Pulmonary artery endothelial cell (primary cell): Measurements from ENCODE around the gene TOLLIP. TPM values are rescaled to one million over a fixed set of nuclear protein-coding genes. Genes with fewer than 3 reads are reported as not detected.
"Not testable (repeated sequence)": the region's sequence is repeated elsewhere in the genome, so short reads cannot be mapped to it uniquely, and the experiment has no call there.

Source experiments
- DNase-seq: peaks from one replicate; pipeline ENCODE4 v3.0.0-alpha.2; 2011; ENCODE audit warnings: low read depth, low spot score
- total RNA-seq: library from RNA; depleted of rRNA; stranded (reverse); fragments of >200 nt; gene quantifications from 2 replicates; pipeline ENCODE4 v1.2.3, GENCODE V29; 2014

Gene TOLLIP
- total RNA-seq, 1 donor from 2014 or later = 26.0 TPM

DNA sequence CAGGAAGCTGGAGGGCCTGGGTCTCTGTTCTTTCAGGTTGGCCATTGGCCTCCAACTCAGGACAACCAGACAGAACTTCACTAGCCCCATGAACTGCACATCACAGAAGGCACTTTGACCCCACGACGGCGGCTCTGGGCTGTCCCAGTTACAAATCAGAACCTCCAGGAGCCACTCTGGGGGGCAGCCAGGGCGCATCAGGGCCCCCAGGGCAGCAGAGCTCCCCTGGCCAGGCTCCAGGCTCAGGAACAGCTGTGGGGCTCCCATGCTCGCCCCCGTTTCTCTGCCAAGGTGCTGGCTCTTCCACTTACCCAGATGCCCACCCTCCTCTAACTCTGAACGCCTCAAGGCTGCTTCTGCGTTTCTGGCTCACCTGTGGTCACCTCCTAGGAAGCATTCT, 25.5 kb downstream of the TOLLIP start:
- no peak for DNase-seq

DNA sequence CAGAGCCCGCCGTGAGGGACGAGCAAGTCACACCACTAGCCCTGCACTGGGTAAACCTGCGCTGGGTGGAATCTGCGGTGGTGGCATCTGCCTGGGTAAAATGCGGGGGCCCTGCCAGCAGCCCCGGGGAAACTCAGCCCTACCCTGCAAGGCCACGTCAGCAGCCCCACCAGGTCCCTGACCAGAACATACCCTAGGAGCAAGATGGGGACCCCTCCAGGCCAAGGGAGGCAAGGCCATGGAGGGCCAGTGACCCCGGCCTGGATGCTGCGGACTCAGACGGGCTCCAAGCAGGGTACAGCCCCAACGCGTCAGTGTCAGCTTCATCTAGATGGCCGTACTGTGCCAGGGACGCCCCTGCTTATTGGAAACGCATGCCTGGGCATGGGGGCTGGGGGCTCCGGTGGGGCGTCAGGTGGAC, 26.3 kb downstream of the TOLLIP start:
- no peak for DNase-seq

DNA sequence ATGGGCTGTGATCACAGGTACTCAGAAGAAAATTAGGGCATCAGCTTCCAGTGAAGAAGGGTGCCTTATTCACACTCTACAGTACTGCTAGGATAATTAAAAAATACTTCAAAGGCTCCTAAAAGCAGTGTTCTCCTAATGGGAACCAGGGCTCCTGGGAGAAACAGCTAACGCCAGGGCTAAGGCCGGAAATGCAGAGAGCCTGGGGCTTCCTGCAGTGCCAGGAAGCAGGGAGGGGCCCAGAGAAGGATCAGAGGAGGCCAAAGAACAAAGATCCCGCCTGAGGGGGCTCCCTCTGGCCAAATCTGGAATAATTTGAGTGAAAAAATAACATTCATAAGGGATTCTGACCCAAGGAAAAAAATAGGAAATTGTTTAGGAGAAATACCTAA, 27.5 kb downstream of the TOLLIP start:
- no peak for DNase-seq

DNA sequence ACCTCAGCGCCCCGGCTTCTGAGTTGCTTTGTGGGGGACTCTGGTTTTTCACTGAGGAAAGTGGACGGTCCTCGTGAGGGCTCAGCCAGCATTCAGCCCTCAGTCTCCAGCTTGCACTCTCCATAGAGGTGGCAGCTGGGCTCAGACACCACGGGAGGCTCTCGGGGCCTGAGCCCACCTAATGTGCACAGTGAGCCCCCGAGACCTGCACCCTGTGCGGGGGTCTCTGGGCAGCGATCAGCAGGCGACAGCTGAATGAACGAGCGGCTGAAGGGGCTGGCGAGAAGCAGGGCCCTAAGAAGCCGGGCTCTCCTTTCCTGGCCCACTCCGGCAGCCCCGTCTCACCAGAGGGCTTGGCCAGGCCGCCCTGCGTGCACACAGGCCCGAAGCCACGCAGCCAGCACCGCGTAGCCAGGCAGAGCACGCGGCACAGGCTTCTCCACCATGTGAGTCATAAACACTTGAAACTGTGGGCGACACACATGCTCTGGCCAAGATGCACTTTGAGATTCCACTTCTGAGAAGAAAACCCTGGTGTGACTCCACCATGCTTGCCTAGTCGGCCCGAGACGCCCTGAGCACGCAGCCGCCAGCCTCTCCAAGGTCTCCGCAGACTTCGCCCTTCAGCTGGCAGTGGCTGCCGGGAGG, 28.0 kb downstream of the TOLLIP start:
- no peak for DNase-seq

DNA sequence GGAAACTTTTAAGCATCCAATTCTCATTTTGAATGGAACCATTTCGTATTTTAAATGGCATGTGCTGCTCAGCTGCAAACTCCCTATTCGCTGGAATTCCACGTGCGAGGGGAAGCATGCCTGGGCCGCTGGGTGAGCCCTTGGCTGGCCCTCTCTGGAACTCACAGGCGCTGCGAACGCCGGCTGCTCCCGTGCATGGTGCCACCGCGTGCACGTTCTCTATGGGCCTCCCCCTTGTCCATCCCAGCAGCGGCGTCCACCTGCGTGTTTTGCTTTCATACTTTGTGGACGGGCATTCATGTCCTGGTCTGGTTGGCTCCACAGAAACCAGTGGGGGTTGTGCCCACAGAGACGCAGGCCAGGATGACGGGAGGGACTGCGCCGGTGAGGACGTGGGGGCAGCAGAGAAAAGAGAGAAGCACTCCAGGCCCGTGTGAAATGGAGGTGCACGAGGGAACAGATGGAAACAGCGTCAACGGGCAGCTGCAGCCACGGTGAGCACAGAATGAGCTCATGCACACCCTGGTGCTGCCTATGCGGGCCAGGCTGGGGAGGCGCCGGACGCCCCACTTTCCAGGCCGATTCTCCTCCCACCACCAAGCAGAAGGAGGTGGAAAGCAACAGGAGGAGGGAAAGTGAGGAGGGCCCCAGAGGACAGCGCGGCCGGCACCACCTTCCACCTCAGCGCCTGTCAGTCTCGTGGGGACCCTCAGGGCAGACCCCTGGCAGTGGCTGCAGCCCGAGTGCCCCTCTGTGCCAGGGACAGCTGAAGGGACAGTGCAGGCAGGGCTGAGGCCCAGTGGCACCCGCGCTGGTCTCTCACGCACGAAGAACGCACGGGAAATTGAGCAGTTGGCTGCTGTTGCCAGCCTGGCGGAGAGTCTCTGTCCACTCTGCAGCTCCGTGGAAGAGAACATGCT, 29.1 kb downstream of the TOLLIP start:
- no peak for DNase-seq

DNA sequence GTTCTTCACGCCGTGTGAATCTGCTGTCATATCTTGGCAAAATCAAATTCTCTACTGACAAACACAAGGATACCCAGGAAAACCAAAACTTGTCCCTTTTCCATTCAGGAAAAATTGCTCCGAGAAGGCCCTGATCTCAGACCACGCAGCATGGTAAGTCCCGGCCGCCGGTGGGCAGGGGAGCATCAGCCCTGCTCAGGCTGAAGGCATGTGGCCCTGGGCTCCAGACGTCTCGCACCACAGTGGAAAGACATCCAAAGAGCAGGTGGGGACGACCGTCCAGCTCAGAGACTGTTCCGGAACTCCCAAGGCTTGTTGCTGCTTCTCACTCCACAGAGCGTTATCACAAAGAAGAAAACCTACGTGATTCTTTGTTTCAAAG, 29.8 kb downstream of the TOLLIP start:
- DNase-seq = no peak

DNA sequence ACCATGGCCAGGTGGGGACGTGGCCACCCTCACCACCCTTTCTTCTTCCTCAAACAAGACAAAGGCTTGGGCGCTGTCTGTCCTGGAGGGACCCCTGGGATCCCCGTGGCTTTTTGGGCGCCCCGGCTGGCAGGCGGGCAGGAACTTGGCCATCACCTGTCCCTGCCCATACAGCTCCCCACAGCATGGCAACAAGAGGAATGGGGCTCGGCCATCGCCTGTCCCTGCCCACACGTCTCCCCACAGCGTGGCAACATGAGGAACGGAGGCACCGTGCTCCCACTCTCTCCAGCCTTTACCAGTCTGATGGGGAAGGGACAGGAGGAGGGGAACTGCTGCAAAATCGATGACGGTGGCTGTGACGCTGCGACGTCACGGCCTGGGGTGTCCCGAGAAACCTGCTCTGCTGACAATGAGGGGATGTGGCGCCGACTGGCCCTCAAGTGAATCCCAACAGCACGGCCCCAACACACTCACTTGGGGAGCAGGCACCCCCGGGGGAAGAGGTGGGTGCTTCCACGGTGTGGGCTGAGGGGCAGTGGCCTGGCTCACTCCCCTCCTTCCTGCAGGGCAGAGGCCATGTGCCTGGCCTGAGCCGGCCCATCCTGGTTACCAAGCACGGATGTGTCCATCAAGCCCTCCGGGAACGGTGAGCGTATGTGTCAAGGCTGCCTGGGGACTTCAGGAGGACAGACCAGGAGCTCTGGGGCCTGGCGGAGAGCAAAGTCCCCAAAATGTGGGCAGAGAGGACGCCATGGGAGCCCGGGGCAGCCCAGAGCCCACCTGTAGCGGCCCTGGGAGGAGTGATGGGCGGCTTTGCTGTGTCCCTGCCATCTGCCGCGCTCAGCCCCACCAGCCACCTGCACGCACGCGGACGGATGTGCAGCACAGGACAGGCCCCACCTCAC, 30.4 kb downstream of the TOLLIP start:
- DNase-seq = no peak

DNA sequence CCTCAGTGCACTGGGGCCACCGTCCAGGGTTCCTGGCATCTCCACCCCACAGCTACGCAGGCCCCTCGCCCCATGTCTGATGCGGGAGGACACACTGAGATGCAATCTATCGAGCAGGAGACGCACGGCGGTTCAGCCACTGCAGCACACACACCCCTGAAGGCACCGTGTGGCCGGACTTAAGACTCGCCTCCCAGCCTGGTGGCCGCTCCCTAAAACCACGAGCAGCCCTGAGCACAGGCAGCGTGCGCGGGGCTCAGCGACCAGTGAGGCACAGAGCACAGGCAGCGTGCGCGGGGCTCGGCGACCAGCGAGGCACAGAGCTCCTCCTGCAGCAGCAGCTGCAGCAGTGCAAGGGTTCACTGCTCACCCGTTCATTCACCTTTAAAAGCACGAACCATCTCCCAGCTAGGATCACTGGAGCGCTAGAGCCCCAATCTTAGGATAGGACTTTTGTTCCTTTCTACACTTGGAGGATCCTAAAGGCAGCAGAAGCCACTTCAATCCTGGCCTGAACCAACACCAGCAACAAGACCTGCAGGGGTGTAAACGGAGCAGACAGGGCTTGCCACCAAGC, 31.4 kb downstream of the TOLLIP start:
- DNase-seq = no peak

DNA sequence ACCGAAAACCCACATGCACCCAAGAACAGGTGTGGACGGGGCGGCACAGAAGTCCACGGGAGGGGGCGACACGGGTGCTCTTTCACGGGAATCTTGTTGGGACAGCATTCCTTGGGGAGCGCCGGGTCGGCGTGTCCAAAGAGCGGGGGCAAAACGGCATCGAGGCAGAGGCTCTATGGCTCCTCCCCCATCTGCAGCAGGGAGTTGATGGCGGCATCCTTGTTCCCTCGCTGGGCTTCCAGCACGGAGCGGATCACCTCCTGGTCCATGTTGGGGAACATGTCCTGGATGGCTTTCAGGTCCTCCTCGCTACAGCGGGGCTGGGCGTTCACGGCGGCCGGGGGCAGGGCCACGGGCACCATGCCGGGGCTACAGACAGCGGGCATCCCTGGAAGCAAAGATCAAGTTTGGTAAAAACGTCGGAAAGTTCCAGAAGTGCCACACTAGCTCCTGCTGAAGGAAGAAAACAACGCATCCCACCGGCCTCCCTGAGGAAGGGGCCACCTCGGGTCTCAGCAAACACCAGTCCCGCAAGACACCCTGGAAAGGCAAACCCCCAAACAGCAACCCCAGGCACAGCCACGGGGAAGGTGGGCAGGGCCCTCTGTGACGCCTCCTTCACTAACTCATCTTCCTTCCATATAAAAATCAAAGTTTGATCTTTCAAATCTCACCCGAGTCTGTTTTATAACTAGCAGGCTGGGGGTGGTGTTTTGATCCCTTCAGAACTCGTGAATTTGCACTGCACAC, 32.4 kb downstream of the TOLLIP start:
- DNase-seq = no peak

DNA sequence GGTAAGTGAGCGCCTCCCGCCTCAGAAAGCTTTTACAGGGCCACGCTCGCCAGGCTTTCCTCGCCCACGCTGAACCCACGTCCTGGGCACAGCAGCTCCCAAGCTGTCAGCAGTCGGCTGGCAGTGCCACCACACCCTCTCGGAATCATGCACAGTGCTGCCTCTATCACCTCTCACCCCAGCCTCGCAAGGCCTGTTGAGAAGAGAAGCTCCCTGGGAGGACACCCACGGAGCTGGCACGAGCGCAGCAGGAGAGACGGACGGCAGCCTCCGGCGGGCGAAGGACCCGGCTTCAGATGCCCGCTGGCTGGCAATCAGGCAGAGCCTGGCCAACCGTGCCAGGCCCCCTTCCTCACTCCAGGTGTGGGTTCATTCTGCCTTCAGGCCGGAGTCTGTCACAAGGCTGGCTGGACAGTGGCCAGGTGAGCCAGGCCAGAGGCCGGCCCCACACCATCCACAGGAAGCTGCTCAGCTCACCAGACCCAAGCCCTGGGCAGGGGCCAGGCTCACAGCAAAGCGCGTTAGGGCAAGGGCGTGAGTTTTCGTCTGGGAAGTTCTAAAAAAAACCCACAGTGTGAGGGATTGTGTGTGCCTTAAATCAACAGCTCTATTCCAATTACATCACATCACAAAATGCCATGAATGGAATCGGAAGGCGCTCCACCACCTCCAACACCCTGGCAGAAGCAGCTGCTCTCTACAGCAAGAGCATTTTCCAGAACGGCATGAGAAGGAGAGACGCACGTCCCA, 33.2 kb downstream of the TOLLIP start:
- DNase-seq = no peak

DNA sequence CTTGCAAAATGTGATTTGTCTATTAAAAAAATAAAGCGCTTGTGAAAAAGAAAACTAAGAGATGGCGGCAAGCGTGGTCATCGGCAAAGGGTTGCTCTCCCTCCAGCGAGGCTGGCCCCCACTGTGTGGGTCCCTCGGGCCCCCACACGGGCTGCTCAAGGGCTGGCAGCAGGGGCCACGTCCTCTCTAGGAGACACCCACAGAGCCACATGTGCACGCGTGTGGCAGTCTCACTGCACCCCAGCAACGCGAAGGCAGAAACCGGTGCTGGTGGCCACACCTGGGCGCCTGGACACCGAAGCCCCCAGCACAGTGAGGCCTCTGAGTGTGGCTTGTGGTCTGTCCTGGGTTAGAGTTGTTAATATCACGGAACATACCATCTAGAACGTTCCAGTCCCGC, 34.4 kb downstream of the TOLLIP start:
- no peak for DNase-seq

DNA sequence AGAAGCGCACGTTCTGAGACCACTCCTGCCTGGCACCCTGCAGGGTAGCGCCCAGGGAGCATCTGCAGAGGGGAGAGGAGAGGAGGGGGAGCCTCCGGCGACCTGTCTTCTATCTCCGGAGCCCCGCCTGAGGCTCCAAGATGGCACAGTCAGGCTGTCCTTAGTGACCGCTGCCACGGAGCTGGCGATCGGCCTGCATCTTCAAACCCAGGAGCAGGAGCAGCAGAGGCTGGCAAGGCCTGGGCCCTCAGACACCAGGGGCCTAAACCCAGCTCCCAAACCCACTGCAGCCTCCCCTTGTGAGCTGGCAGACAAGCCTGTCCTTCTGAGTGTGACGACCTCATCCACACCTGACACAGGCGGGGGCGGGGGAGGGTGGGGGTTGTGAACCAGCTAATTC, 34.9 kb downstream of the TOLLIP start:
- DNase-seq = no peak

DNA sequence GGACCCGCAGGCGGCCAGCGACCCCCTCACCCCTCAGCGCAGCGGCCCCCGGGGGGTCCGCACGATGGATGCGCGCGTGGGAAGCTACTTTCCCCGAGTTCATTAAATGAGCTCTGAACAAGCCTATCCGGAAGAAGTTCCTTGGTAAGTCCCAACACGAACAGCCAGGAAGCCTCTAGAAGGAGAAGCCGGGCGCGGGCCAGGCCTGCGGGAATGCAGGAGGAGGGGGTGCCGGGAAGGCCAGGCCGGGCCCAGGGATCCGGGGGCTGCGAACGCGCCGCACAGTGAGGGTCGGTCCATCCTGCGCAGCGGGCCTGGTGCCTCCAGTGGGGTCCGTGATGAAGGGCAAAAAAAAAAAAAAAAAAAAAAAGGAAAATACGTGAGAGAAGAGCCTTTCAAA, 36.9 kb downstream of the TOLLIP start:
- no peak for DNase-seq

DNA sequence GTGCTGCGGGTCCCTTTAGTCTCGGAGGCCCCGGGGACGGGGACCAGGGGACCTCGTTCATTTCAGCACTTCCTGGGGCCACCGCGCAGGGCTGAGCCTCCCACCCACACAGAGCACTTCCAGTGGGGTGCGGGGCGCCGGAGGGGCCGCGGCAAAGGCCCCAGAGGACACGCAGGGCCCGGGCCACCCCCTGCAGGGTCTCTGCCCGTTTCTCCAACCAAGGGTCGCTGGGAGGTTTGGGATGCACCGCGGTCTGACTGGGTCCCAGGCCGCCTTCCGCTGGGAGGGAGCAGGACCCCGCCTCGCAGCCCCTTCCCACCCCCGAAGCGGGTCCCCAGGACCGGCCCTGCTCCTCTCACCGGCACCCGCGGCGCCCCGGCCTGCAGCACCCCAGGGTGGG, 37.5 kb downstream of the TOLLIP start:
- DNase-seq = no peak

DNA sequence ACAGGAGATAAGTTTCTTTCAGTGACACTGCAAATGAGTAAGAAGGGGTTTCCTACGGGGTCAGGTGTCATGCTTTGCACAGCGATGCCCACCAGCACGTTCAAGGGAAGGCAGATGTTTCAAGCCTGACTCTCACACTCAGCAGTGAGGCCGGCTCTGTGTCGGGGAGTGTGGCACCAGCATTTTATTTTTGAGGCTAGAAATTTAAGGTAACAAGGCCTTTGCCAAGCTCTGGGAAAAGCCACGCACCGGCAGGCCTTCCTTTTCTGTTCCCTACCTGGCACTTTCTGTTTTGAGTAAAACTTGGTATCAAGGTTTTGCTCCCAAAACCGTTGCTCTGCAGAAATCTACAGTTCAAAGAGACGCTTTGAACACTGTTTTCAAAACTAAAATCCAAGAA, 38.0 kb downstream of the TOLLIP start:
- DNase-seq = no peak

DNA sequence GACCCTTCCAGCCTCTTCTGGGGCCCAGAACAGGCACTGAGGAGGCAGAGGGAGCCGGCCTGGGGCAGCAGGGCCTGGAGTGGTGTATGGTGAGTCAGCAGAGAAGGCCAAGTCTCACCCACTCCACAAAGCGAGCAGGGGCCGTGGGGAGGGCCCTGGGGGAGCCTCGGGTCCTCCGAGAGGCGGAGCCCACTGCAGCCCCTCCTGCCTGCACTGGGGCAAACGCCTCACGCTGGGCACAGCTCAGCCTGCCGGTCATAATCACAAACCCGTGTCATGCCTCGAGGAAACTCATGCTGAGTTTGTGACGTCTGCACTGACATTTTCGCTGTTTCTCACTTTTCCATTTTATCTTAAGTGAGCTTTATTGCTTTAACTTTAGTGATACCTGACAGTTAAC, 38.4 kb downstream of the TOLLIP start:
- DNase-seq = no peak

DNA sequence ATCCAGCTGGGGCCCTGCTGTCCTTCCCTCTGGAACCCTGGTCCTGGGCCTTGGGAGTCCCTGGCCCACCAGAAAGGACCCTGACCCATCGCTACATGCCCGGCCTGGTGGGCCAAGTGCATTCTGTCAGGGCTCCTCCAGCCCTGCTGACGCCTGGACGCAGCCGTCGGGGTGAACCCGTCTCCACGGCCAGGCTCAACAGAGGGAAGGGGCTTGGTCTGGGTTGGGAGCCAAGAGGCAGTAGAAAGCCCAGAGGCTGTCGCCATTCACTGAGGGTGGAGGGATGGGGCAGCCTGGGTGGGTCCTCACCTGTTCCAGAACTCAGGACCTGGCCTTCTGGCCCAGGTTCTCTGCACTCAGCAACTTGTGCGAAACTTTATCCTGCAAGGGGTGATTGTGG, 39.0 kb downstream of the TOLLIP start:
- DNase-seq = no peak

DNA sequence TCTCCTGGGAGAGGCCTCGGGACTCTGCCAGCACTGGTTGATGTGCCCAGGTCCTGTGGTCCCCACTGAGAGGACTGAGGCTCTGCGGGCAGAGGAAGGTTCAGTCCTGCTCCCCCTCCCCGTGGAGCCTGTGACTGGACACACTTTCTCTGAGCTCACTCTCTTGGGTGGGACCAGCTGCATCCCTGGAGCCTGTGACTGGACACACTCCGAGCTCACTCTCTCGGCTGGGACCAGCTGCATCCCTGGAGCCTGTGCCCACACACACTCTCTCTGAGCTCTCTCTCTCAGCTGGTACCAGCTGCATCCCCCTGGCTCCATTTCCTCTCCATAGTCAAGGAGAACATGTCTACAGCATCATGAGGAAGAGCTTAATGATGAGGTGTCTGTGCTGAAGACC, 39.5 kb downstream of the TOLLIP start:
- DNase-seq = no peak

DNA sequence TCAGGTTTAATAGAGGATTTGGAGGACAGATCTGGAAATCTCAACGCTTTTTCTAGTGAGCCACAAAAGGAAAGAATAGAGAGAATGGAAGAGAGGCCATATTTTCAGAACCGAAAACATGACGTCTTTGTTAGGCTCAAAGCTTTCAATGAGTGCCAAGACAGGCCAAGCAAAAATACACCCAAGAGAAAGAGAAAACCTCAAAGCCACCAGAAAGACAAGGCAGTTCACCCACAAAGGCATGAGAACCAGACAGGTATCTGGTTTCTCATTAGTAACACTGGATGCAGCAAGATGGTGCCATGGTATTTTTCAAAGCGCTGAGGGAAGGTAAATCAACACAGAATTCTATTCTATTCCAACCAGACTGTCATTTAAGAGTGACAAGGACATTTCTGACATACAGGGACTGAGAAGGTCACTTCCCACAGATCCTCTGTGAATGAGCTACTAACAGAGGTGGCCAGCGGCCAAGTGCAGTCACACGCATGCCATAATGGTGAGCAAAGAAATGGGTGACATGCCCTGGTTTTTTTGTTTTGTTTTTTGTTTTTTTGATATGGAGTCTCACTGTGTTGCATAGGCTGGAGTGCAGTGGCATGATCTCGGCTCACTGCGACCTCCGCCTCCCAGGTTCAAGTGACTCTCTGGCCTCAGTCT, 41.9 kb downstream of the TOLLIP start:
- DNase-seq = no peak

DNA sequence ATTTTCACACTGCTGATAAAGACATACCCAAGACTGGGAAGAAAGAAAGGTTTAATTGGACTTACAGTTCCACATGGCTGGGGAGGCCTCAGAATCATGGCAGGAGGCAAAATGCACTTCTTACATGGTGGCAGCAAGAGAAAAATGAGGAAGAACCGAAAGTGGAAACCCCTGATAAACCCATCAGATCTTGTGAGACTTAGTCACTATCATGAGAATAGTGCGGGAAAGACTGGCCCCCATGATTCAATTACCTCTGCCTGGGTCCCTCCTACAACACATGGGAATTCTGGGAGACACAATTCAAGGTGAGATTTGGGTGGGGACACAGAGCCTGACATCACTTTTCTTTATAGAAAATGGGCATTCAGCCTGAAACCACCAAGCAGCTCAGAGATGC, 42.5 kb downstream of the TOLLIP start:
- not testable (repeated sequence) for DNase-seq
